T-helper 1 cell (primary cell): ENCODE results near the gene ZNF669.

Source experiments
- DNase-seq, 5 donors: peaks; one replicate each; pipeline ENCODE4 v3.0.0-alpha.2; 2012 to 2020

Gene ZNF669

GRCh38 chr1:247054992-247055415, 49.2 kb downstream of the ZNF669 start:
- no peak for DNase-seq
